Upper lobe of left lung (tissue), 6 donors: ENCODE results near the gene NLRP7. TPM values are rescaled to one million over a fixed set of nuclear protein-coding genes. Genes with fewer than 3 reads are reported as not detected.
A peak's percentile ranks its signal among the peaks of the same experiment; 100 is the strongest.
"Not testable (repeated sequence)": the region's sequence is repeated elsewhere in the genome, so short reads cannot be mapped to it uniquely, and the experiment has no call there.

Experiments
- ATAC-seq, 2 donors: fragments of 200-7000 bp; cut with Tn5 transposase; one replicate each; pipeline ENCODE4 v1.9.1; 2022; ENCODE audit warnings: mild to moderate bottlenecking in 2 of 2, moderate library complexity in 2 of 2; ENCODE audit not compliant: low FRiP score in 2 of 2
- DNase-seq, 2 donors: peaks; one replicate each; pipeline ENCODE4 v3.0.0-alpha.2; 2019 to 2020
- H3K27ac ChIP-seq, 4 donors: fragments of 200-600 bp; sonication (generic); one replicate each; pipeline ENCODE4 v1.5.1; 2016 to 2019
- H3K27me3 ChIP-seq, 4 donors: fragments of 200-600 bp; sonication (generic); one replicate each; pipeline ENCODE4 v1.5.1; 2017 to 2019
- H3K36me3 ChIP-seq, 4 donors: fragments of 200-600 bp; sonication (generic); one replicate each; pipeline ENCODE4 v1.5.1; 2016 to 2019
- H3K4me1 ChIP-seq, 4 donors: fragments of 200-600 bp; sonication (generic); one replicate each; pipeline ENCODE4 v1.5.1; 2018 to 2019
- H3K4me3 ChIP-seq, 4 donors: fragments of 200-600 bp; sonication (generic); one replicate each; pipeline ENCODE4 v1.5.1; 2017 to 2019; ENCODE audit warnings: mild to moderate bottlenecking in 2 of 4, moderate library complexity in 1 of 4
- H3K9me3 ChIP-seq, 4 donors: fragments of 200-600 bp; sonication (generic); one replicate each; pipeline ENCODE4 v1.5.1; 2018 to 2019
- CTCF ChIP-seq, 6 experiments: fragments of 450-650 bp in 4 of 6; fragments of 200-600 bp in 2 of 6; sonication (generic) in 2 of 6; IDR thresholded peaks; one replicate each; pipeline ENCODE4 v1.5.1; 2016 to 2019; ENCODE audit warnings: antibody characterized with exemption in 6 of 6
- EP300 ChIP-seq, 4 donors: sonication (generic); formaldehyde crosslinking; IDR thresholded peaks; one replicate each; pipeline ENCODE4 v1.5.1; 2017; ENCODE audit warnings: antibody characterized with exemption in 4 of 4, control low read depth in 2 of 4
- POLR2A ChIP-seq, 4 donors: fragments of 450-650 bp; IDR thresholded peaks; one replicate each; pipeline ENCODE4 v1.5.1; 2016 to 2017; ENCODE audit warnings: antibody characterized with exemption in 4 of 4, mild to moderate bottlenecking in 2 of 4
- POLR2AphosphoS5 ChIP-seq, 2 donors: sonication (generic); formaldehyde crosslinking; IDR thresholded peaks; one replicate each; pipeline ENCODE4 v1.5.1; 2017; ENCODE audit warnings: antibody characterized with exemption in 2 of 2
- WGBS, 2 donors: methylation state at CpG; one replicate each; pipeline ENCODE4 v1.1.5; 2017 to 2018; 5-methylcytosine and 5-hydroxymethylcytosine counted together
- total RNA-seq, 6 donors: library from RNA; depleted of rRNA in 4 of 6; stranded (reverse); fragments of >200 nt in 4 of 6; gene quantifications; one replicate each; pipeline versions ENCODE4 v1.1.0 to v1.2.1, GENCODE V29; 2016 to 2021
- donor health status: DM: no; HTN: no; CAD: no; lungs with moderate emphysema.
- donor health status: DM: no; HTN: yes; CAD: no; lungs with severe emphysema.

The NLRP7 gene
- total RNA-seq, 6 donors from 2014 or later: 0.07 TPM; not detected in 5

GRCh38 chr19:54949412-54949811 lies 2.1 kb upstream of the NLRP7 start:
- DNase-seq (no peak), ATAC-seq (no peak)
- TF ChIP-seq CTCF (IDR thresholded peaks at IDR 0.05): no peak
- no peak for TF ChIP-seq POLR2AphosphoS5 (IDR thresholded peaks at IDR 0.05)
- no peak for TF ChIP-seq EP300 (IDR thresholded peaks at IDR 0.05)
- no peak for TF ChIP-seq POLR2A (IDR thresholded peaks at IDR 0.05)
- WGBS, 2 donors: 52 to 71% methylated on average over 2 of the region's 2 CpGs
- Histone ChIP-seq H3K4me1 (no peaks in the 10 kb centered on the region), H3K36me3 (no peaks in the 10 kb centered on the region), H3K9me3 (no peaks in the 10 kb centered on the region), H3K4me3 (no peak overlapping the region), H3K27me3 (no peaks in the 10 kb centered on the region), H3K27ac (no peak overlapping the region)

- H3K27ac ChIP-seq, H3K4me3 ChIP-seq, DNase-seq, H3K36me3 ChIP-seq, H3K4me1 ChIP-seq, ATAC-seq, H3K27me3 ChIP-seq, H3K9me3 ChIP-seq: not testable (repeated sequence)
- 34 to 41% methylated on average over 10 to 11 of the region's 11 CpGs for WGBS, 2 donors
Measured at GRCh38 chr19:54943772-54944361, 3.5 kb downstream of the NLRP7 start.

GRCh38 chr19:54939538-54939937 lies 7.8 kb downstream of the NLRP7 start:
- not testable (repeated sequence) for H3K27ac ChIP-seq, ATAC-seq, H3K4me1 ChIP-seq, H3K27me3 ChIP-seq, H3K36me3 ChIP-seq, H3K4me3 ChIP-seq, H3K9me3 ChIP-seq
- WGBS, 2 donors: 69% methylated on average over 5 of the region's 28 CpGs; no CpG with 5 or more reads in 1 of the 2 donors
- DNase-seq: peak in 1 of 2 donors; percentile 57

- Histone ChIP-seq H3K36me3 (no peaks in the 10 kb centered on the region), H3K9me3 (no peaks in the 10 kb centered on the region), H3K4me3 (no peak overlapping the region), H3K27me3 (no peaks in the 10 kb centered on the region), H3K4me1 (no peaks in the 10 kb centered on the region), H3K27ac (no peak overlapping the region)
- 69 to 79% methylated on average over 11 of the region's 11 CpGs for WGBS, 2 donors
- DNase-seq (no peak), ATAC-seq (no peak)
- no peak for TF ChIP-seq CTCF (IDR thresholded peaks at IDR 0.05)
- TF ChIP-seq POLR2A (IDR thresholded peaks at IDR 0.05): no peak
- no peak for TF ChIP-seq POLR2AphosphoS5 (IDR thresholded peaks at IDR 0.05)
- no peak for TF ChIP-seq EP300 (IDR thresholded peaks at IDR 0.05)
Measured at GRCh38 chr19:54938906-54939305, 8.4 kb downstream of the NLRP7 start.

GRCh38 chr19:54937926-54938325 lies 9.4 kb downstream of the NLRP7 start:
- H3K9me3 ChIP-seq: no peaks in the 10 kb centered on the region
- DNase-seq: no peak
- H3K27ac ChIP-seq: no peak overlapping the region
- no peaks in the 10 kb centered on the region for H3K4me1 ChIP-seq
- no peak for ATAC-seq
- no peaks in the 10 kb centered on the region for H3K27me3 ChIP-seq
- 60 to 67% methylated on average over 9 of the region's 9 CpGs for WGBS, 2 donors
- no peak overlapping the region for H3K4me3 ChIP-seq
- no peaks in the 10 kb centered on the region for H3K36me3 ChIP-seq
- no peak for TF ChIP-seq CTCF (IDR thresholded peaks at IDR 0.05)
- TF ChIP-seq POLR2AphosphoS5 (IDR thresholded peaks at IDR 0.05): no peak
- no peak for TF ChIP-seq POLR2A (IDR thresholded peaks at IDR 0.05)
- TF ChIP-seq EP300 (IDR thresholded peaks at IDR 0.05): no peak

GRCh38 chr19:54928299-54928698 lies 19.0 kb downstream of the NLRP7 start:
- Histone ChIP-seq H3K9me3 (peaks cover 0 to 18% (median 15%) of the 10 kb centered on the region in 4 donors), H3K36me3 (no peaks in the 10 kb centered on the region), H3K4me1 (no peaks in the 10 kb centered on the region), H3K27ac (no peak overlapping the region), H3K4me3 (no peak overlapping the region), H3K27me3 (no peaks in the 10 kb centered on the region)
- WGBS, 2 donors: 85 to 97% methylated on average over 2 of the region's 2 CpGs
- DNase-seq: no peak
- no peak for TF ChIP-seq EP300 (IDR thresholded peaks at IDR 0.05)
- TF ChIP-seq POLR2A (IDR thresholded peaks at IDR 0.05): no peak
- TF ChIP-seq CTCF (IDR thresholded peaks at IDR 0.05): no peak
- no peak for TF ChIP-seq POLR2AphosphoS5 (IDR thresholded peaks at IDR 0.05)
- no peak for ATAC-seq
